Measurements from ENCODE around the gene SNX27.
"Not testable (repeated sequence)": the region's sequence is repeated elsewhere in the genome, so short reads cannot be mapped to it uniquely, and the experiment has no call there.

The SNX27 gene

GRCh38 chr1:151635479-151636072 is 23.7 kb downstream of the SNX27 start:
- FAIRE-seq (no peak), DNase-seq (ENCODE audit: insufficient read length, low spot score) (no peak)

GRCh38 chr1:151638074-151638775 is 26.4 kb downstream of the SNX27 start:
- FAIRE-seq: no peak
- DNase-seq (ENCODE audit: insufficient read length, low spot score): no peak

- FAIRE-seq: no peak
- DNase-seq (ENCODE audit: insufficient read length, low spot score): no peak
These were observed 27.0 kb downstream of the SNX27 start for GRCh38 chr1:151638812-151639211.

- FAIRE-seq: no peak
- no peak for DNase-seq (ENCODE audit: insufficient read length, low spot score)
These were observed 27.6 kb downstream of the SNX27 start for GRCh38 chr1:151639466-151639865.

- DNase-seq (ENCODE audit: insufficient read length, low spot score) (no peak), FAIRE-seq (no peak)
These were observed 29.4 kb downstream of the SNX27 start for GRCh38 chr1:151641229-151641628.

- not testable (repeated sequence) for FAIRE-seq; DNase-seq (ENCODE audit: insufficient read length, low spot score)
These were observed 31.2 kb downstream of the SNX27 start for GRCh38 chr1:151643085-151643484.

- FAIRE-seq: no peak
These were observed 32.2 kb downstream of the SNX27 start for GRCh38 chr1:151644001-151644400.

GRCh38 chr1:151653397-151653796 is 41.5 kb downstream of the SNX27 start:
- FAIRE-seq (no peak), DNase-seq (ENCODE audit: insufficient read length, low spot score) (no peak)

More at GRCh38 chr1:151644001-151644400, 32.2 kb downstream of the SNX27 start:
- no peak for DNase-seq (ENCODE audit: insufficient read length, low spot score)

GRCh38 chr1:151655371-151655770 is 43.5 kb downstream of the SNX27 start:
- no peak for FAIRE-seq
- DNase-seq (ENCODE audit: insufficient read length, low spot score): no peak

GRCh38 chr1:151661751-151662150 is 49.9 kb downstream of the SNX27 start:
- no peak for DNase-seq (ENCODE audit: insufficient read length, low spot score)
- FAIRE-seq: no peak

- DNase-seq (ENCODE audit: insufficient read length, low spot score) (no peak), FAIRE-seq (no peak)
These were observed 56.2 kb downstream of the SNX27 start for GRCh38 chr1:151668090-151668489.

- DNase-seq (ENCODE audit: insufficient read length, low spot score); FAIRE-seq: not testable (repeated sequence)
These were observed 58.3 kb downstream of the SNX27 start for GRCh38 chr1:151670036-151670675.

GRCh38 chr1:151673407-151673806 is 61.6 kb downstream of the SNX27 start:
- DNase-seq (ENCODE audit: insufficient read length, low spot score): no peak
- FAIRE-seq: no peak

- no peak for FAIRE-seq
- DNase-seq (ENCODE audit: insufficient read length, low spot score): no peak
These were observed 68.5 kb downstream of the SNX27 start for GRCh38 chr1:151680391-151680790.

- no peak for FAIRE-seq
- peak; percentile 76 for DNase-seq (ENCODE audit: insufficient read length, low spot score)
These were observed 69.0 kb downstream of the SNX27 start for GRCh38 chr1:151680826-151681225.

- DNase-seq (ENCODE audit: insufficient read length, low spot score): no peak
- no peak for FAIRE-seq
These were observed 70.1 kb downstream of the SNX27 start for GRCh38 chr1:151681923-151682322.

GRCh38 chr1:151682901-151683300 is 71.1 kb downstream of the SNX27 start:
- not testable (repeated sequence) for DNase-seq (ENCODE audit: insufficient read length, low spot score); FAIRE-seq

GRCh38 chr1:151684128-151684527 is 72.3 kb downstream of the SNX27 start:
- DNase-seq (ENCODE audit: insufficient read length, low spot score) (no peak), FAIRE-seq (no peak)

GRCh38 chr1:151686561-151686960 is 74.7 kb downstream of the SNX27 start:
- DNase-seq (ENCODE audit: insufficient read length, low spot score) (no peak), FAIRE-seq (no peak)

GRCh38 chr1:151689494-151689893 is 77.6 kb downstream of the SNX27 start:
- FAIRE-seq (no peak), DNase-seq (ENCODE audit: insufficient read length, low spot score) (no peak)

GRCh38 chr1:151692226-151692625 is 80.4 kb downstream of the SNX27 start:
- DNase-seq (ENCODE audit: insufficient read length, low spot score) (no peak), FAIRE-seq (no peak)
